ENCODE data around the gene PIK3C2G.

DNA sequence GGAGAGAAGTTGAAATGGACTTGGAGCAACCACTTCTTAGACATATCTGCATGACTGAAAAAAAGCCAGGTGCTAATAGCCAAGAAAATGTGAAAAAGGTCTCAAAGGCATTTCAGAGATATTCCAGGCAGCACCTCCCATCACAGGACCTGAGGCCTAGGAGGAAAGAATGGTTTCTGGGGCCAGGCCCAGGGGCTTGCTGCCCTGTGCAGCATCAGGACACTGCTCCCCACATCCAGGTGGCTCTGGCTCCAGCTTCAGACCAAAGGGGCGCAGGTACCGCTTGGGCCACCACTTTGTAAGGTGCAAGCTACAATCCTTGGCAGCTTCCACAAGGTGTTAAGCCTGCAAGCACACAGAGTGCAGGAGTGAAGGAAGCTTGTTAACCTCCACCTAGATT, 114.3 kb downstream of the PIK3C2G start:
- TF ChIP-seq, protein P1, sequence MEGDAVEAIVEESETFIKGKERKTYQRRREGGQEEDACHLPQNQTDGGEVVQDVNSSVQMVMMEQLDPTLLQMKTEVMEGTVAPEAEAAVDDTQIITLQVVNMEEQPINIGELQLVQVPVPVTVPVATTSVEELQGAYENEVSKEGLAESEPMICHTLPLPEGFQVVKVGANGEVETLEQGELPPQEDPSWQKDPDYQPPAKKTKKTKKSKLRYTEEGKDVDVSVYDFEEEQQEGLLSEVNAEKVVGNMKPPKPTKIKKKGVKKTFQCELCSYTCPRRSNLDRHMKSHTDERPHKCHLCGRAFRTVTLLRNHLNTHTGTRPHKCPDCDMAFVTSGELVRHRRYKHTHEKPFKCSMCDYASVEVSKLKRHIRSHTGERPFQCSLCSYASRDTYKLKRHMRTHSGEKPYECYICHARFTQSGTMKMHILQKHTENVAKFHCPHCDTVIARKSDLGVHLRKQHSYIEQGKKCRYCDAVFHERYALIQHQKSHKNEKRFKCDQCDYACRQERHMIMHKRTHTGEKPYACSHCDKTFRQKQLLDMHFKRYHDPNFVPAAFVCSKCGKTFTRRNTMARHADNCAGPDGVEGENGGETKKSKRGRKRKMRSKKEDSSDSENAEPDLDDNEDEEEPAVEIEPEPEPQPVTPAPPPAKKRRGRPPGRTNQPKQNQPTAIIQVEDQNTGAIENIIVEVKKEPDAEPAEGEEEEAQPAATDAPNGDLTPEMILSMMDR (IDR thresholded peaks at IDR 0.05) = no peak
- TF ChIP-seq POLR2A (IDR thresholded peaks at IDR 0.05) = no peak

Data from thyroid gland (tissue), 4 donors.